Activated CD4-positive, alpha-beta T cell treated with anti-CD3 and anti-CD28 coated beads, Interleukin-2, amount 50 U/mL, for 1 hour (primary cell): ENCODE results near the gene CP.

Experiments used
- DNase-seq: peaks from one replicate; pipeline ENCODE4 v3.0.0-alpha.2; 2020

CP gene

GRCh38 chr3:149180057-149180573 lies 41.5 kb downstream of the CP start:
- DNase-seq, result no peak

GRCh38 chr3:149179220-149179619 lies 42.4 kb downstream of the CP start:
- no peak for DNase-seq

GRCh38 chr3:149177122-149177521 lies 44.5 kb downstream of the CP start:
- no peak for DNase-seq

GRCh38 chr3:149174901-149175300 lies 46.7 kb downstream of the CP start:
- no peak for DNase-seq

- DNase-seq, result no peak
Measured at GRCh38 chr3:149170672-149171071, 51.0 kb downstream of the CP start.

GRCh38 chr3:149167898-149168297 lies 53.7 kb downstream of the CP start:
- no peak for DNase-seq

GRCh38 chr3:149163066-149163465 lies 58.6 kb downstream of the CP start:
- DNase-seq, result no peak

- DNase-seq, result no peak
Measured at GRCh38 chr3:149162007-149162406, 59.6 kb downstream of the CP start.

- no peak for DNase-seq
Measured at GRCh38 chr3:149160754-149161300, 60.8 kb downstream of the CP start.

GRCh38 chr3:149153402-149153801 lies 68.2 kb downstream of the CP start:
- DNase-seq, result no peak

- DNase-seq, result no peak
Measured at GRCh38 chr3:149152420-149152819, 69.2 kb downstream of the CP start.

- no peak for DNase-seq
Measured at GRCh38 chr3:149151843-149152242, 69.8 kb downstream of the CP start.

GRCh38 chr3:149150436-149150835 lies 71.2 kb downstream of the CP start:
- no peak for DNase-seq

GRCh38 chr3:149145974-149146373 lies 75.7 kb downstream of the CP start:
- DNase-seq, result no peak

GRCh38 chr3:149145356-149145755 lies 76.3 kb downstream of the CP start:
- no peak for DNase-seq

- DNase-seq, result no peak
Measured at GRCh38 chr3:149142682-149143081, 78.9 kb downstream of the CP start.

GRCh38 chr3:149134575-149134974 lies 87.1 kb downstream of the CP start:
- DNase-seq, result no peak

GRCh38 chr3:149131589-149131988 lies 90.0 kb downstream of the CP start:
- DNase-seq, result no peak

- peak; percentile 71 for DNase-seq
Measured at GRCh38 chr3:149129326-149130205, 92.1 kb downstream of the CP start, which contains the start of gene HPS3. TSS of gene HPS3 (plus strand) at chr3:149129638. CDS start at chr3:149129724, 86 bp downstream.

- DNase-seq, result no peak
Measured at GRCh38 chr3:149128821-149129220, 92.8 kb downstream of the CP start.

- no peak for DNase-seq
Measured at GRCh38 chr3:149122721-149123578, 98.7 kb downstream of the CP start.
